Natural killer cell (primary cell): ENCODE results near the gene PHF21A. TPM values are rescaled to one million over a fixed set of nuclear protein-coding genes. Genes with fewer than 3 reads are reported as not detected.

Source experiments
- ATAC-seq, 3 donors: fragments of 150-1000 bp in 2 of 3; fragments of 200-7000 bp in 1 of 3; cut with Tn5 transposase; 1 replicate in 1 of 3; 2 replicates in 2 of 3; pipeline ENCODE4 v1.10.0; 2021; ENCODE audit warnings: mild to moderate bottlenecking in 2 of 3, moderate library complexity in 2 of 3
- DNase-seq, 2 donors: peaks; one replicate each; pipeline versions ENCODE4 v3.0.0 to v3.0.0-alpha.2; 2013 to 2021; ENCODE audit warnings: mixed read lengths in 1 of 2
- H3K27ac ChIP-seq: one replicate; pipeline ENCODE4 v1.5.1; 2013; ENCODE audit warnings: mild to moderate bottlenecking, low read length
- H3K27me3 ChIP-seq: one replicate; pipeline ENCODE4 v1.6.1; 2013; ENCODE audit warnings: low read length; ENCODE audit not compliant: control insufficient read depth, insufficient read depth
- H3K36me3 ChIP-seq: one replicate; pipeline ENCODE4 v1.6.1; 2013; ENCODE audit warnings: low read length; ENCODE audit not compliant: control insufficient read depth, insufficient read depth
- H3K4me1 ChIP-seq: one replicate; pipeline ENCODE4 v1.6.1; 2013; ENCODE audit warnings: low read length; ENCODE audit not compliant: control insufficient read depth, insufficient read depth
- H3K4me3 ChIP-seq: one replicate; pipeline ENCODE4 v1.5.1; 2013; ENCODE audit warnings: low read length
- H3K9me3 ChIP-seq: one replicate; pipeline ENCODE4 v1.6.1; 2013; ENCODE audit warnings: low read length; ENCODE audit not compliant: control insufficient read depth, insufficient read depth
- H3K27ac Mint-ChIP-seq, 2 donors: one replicate each; pipeline ENCODE4 v1.8.0; 2022; ENCODE audit warnings: mild to moderate bottlenecking in 2 of 2, mixed read lengths in 2 of 2, moderate library complexity in 1 of 2
- H3K27me3 Mint-ChIP-seq, 2 donors: one replicate each; pipeline ENCODE4 v1.8.0; 2022; ENCODE audit warnings: low read depth in 2 of 2, mixed read lengths in 2 of 2
- H3K36me3 Mint-ChIP-seq: one replicate; pipeline ENCODE4 v1.8.0; 2022; ENCODE audit warnings: mixed read lengths
- H3K4me1 Mint-ChIP-seq, 2 donors: one replicate each; pipeline ENCODE4 v1.8.0; 2022; ENCODE audit warnings: mixed read lengths in 2 of 2
- H3K4me3 Mint-ChIP-seq: one replicate; pipeline ENCODE4 v1.8.0; 2022; ENCODE audit warnings: mild to moderate bottlenecking, moderate library complexity, mixed read lengths
- H3K9me3 Mint-ChIP-seq, 2 donors: one replicate each; pipeline ENCODE4 v1.8.0; 2022; ENCODE audit warnings: mixed read lengths in 2 of 2
- WGBS: methylation state at CpG from one replicate; pipeline ENCODE4 v1.1.7; 2013; ENCODE audit warnings: missing lambda C conversion rate; ENCODE audit not compliant: insufficient coverage; 5-methylcytosine and 5-hydroxymethylcytosine counted together
- intact Hi-C: fragments of 100-400 bp; cut with micrococcal nuclease; formaldehyde crosslinking; loops from one replicate; pipeline ENCODE4 v1.14.2; 2022
- total RNA-seq, 4 donors: library from RNA; stranded (reverse); fragments of 120-200 nt in 1 of 4; gene quantifications; one replicate each; pipeline versions ENCODE4 v1.2.3 to v1.2.4, GENCODE V29; 2013 to 2022
- TF ChIP-seq, protein P1 (sequence below): fragments of 200-600 bp; IDR thresholded peaks from one replicate; pipeline ENCODE4 v1.8.0; 2022; ENCODE audit warnings: antibody characterized with exemption

PHF21A gene
- total RNA-seq, 3 donors from 2014 or later (not counting 1 experiment from before 2014, with no cell fraction given), result 138 to 147 (median 139) TPM

- TF ChIP-seq, protein P1, sequence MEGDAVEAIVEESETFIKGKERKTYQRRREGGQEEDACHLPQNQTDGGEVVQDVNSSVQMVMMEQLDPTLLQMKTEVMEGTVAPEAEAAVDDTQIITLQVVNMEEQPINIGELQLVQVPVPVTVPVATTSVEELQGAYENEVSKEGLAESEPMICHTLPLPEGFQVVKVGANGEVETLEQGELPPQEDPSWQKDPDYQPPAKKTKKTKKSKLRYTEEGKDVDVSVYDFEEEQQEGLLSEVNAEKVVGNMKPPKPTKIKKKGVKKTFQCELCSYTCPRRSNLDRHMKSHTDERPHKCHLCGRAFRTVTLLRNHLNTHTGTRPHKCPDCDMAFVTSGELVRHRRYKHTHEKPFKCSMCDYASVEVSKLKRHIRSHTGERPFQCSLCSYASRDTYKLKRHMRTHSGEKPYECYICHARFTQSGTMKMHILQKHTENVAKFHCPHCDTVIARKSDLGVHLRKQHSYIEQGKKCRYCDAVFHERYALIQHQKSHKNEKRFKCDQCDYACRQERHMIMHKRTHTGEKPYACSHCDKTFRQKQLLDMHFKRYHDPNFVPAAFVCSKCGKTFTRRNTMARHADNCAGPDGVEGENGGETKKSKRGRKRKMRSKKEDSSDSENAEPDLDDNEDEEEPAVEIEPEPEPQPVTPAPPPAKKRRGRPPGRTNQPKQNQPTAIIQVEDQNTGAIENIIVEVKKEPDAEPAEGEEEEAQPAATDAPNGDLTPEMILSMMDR, result no peak
- Histone ChIP-seq H3K9me3 (no peaks in the 10 kb centered on the region), H3K4me1 (peaks cover 12% of the 10 kb centered on the region), H3K4me3 (no peak overlapping the region), H3K36me3 (no peaks in the 10 kb centered on the region), H3K27me3 (peaks cover 5% of the 10 kb centered on the region), H3K27ac (no peak overlapping the region)
- Mint-ChIP-seq H3K4me1 (peaks cover 12 to 16% of the 10 kb centered on the region in 2 donors), H3K36me3 (no peaks in the 10 kb centered on the region), H3K4me3 (peak overlapping the region; percentile 25), H3K27me3 (peaks cover 0 to 14% of the 10 kb centered on the region in 2 donors), H3K27ac (no peak overlapping the region), H3K9me3 (no peaks in the 10 kb centered on the region)
- WGBS, result 93% methylated on average over 2 of the region's 4 CpGs
- ATAC-seq (no peak), DNase-seq (no peak)
- intact Hi-C loops, result no loop called here
These were observed 234.3 kb downstream of the PHF21A start for GRCh38 chr11:45886816-45887520.

DNA sequence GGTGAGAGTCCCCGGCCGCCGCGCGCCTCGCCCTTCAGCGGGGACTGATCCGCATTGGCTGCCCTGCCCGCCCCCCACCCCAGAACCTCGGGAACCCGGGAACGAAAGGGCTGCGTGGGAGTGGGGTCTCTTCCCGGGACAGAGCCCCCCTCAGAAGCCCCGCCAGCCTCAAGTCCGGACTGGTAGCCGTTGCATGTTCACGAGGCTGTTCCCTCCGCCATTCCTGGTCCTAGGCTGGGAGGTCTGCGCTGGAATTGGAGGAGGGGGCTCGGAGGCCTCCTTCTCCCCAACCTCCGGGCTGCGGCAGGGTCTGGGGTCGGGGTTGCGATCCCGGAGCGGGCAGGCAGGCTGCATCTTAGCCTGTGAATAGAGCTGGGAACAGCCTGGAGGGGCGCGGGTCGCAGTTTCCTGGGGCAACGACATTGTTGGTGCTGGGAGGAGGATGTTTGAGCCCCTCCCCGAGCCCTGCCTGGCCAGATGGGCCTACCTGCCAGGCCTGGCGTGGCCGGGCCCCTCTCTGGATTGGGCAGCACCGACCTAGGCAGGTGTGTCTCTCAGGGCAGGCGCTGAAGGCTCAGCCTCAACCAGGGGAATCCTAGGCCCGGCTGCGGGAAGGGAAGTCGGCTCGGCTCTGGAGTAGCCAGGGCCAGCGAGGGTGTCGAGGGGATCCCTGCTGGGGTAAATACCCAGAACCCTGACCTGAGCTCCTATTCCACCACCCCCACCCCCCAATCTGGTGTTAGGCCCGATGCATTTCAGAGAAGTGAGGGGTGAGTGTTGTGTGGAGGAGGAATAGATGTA lies 235.1 kb downstream of the PHF21A start:
- TF ChIP-seq, protein P1, result no peak
- intact Hi-C loops, result no loop called here
- Histone ChIP-seq H3K36me3 (peaks cover 6% of the 10 kb centered on the region), H3K4me3 (peak overlapping the region; percentile 17), H3K4me1 (peaks cover 12% of the 10 kb centered on the region), H3K9me3 (no peaks in the 10 kb centered on the region), H3K27me3 (peaks cover 5% of the 10 kb centered on the region), H3K27ac (no peak overlapping the region)
- 18% methylated on average over 38 of the region's 43 CpGs for WGBS
- DNase-seq, result no peak
- no peak overlapping the region for H3K27ac Mint-ChIP-seq
- ATAC-seq, result no peak
- H3K4me1 Mint-ChIP-seq, result peaks cover 12 to 16% of the 10 kb centered on the region in 2 donors
- H3K9me3 Mint-ChIP-seq, result no peaks in the 10 kb centered on the region
- peak overlapping the region; percentile 45 for H3K4me3 Mint-ChIP-seq
- H3K27me3 Mint-ChIP-seq, result peaks cover 0 to 14% of the 10 kb centered on the region in 2 donors
- no peaks in the 10 kb centered on the region for H3K36me3 Mint-ChIP-seq

- 1% methylated on average over 73 of the region's 73 CpGs for WGBS
- Histone ChIP-seq H3K27ac (no peak within 1 kb of the TSS), H3K27me3 (peaks cover 5% of the 10 kb centered on the region), H3K4me3 (peak within 1 kb of the TSS; percentile 17), H3K9me3 (no peaks in the 10 kb centered on the region), H3K4me1 (peaks cover 12% of the 10 kb centered on the region), H3K36me3 (peaks cover 13% of the 10 kb centered on the region)
- H3K27me3 Mint-ChIP-seq, result peaks cover 0 to 12% of the 10 kb centered on the region in 2 donors
- peak within 1 kb of the TSS; percentile 34 to 38 for H3K27ac Mint-ChIP-seq
- DNase-seq, result peak; percentile 66 to 76
- ATAC-seq, result peak; percentile 87 to 91 (median 89)
- H3K9me3 Mint-ChIP-seq, result no peaks in the 10 kb centered on the region
- H3K36me3 Mint-ChIP-seq, result no peaks in the 10 kb centered on the region
- H3K4me3 Mint-ChIP-seq, result peak within 1 kb of the TSS; percentile 79
- intact Hi-C loops, result no loop called here
- peaks cover 12 to 16% of the 10 kb centered on the region in 2 donors for H3K4me1 Mint-ChIP-seq
- TF ChIP-seq, protein P1, result no peak
These were observed 235.9 kb downstream of the PHF21A start, which contains the start of gene MAPK8IP1 for GRCh38 chr11:45885274-45885920. Gene MAPK8IP1, plus strand, starts transcription at chr11:45885651. Its CDS starts 170 bp downstream, at chr11:45885821.
